Measurements from ENCODE around the gene MAP3K3.

- TF ChIP-seq MAX (IDR thresholded peaks at IDR 0.05; ENCODE audit: low read depth, low read length) (no peak), CTCF (IDR thresholded peaks at IDR 0.05; ENCODE audit: low read depth, low read length) (no peak)
Observed at GRCh38 chr17:63645775-63646487, 23.7 kb downstream of the MAP3K3 start.
